Tibial nerve (tissue), 4 donors: ENCODE measurements around the gene CCDC9B.

ENCODE experiments used
- CTCF ChIP-seq, 5 experiments: fragments of 200-600 bp in 3 of 5; fragments of 450-650 bp in 2 of 5; sonication (generic) in 3 of 5; IDR thresholded peaks; one replicate each; pipeline ENCODE4 v1.5.1; 2016 to 2019; ENCODE audit warnings: antibody characterized with exemption in 5 of 5, mild to moderate bottlenecking in 3 of 5, moderate library complexity in 2 of 5
- EP300 ChIP-seq, 2 donors: sonication (generic); formaldehyde crosslinking; IDR thresholded peaks; one replicate each; pipeline ENCODE4 v1.6.1; 2017; ENCODE audit warnings: antibody characterized with exemption in 2 of 2, mild to moderate bottlenecking in 1 of 2
- POLR2A ChIP-seq, 2 donors: fragments of 450-650 bp; IDR thresholded peaks; one replicate each; pipeline ENCODE4 v1.6.1; 2017; ENCODE audit warnings: antibody characterized with exemption in 2 of 2, mild to moderate bottlenecking in 2 of 2, moderate library complexity in 2 of 2

- TF ChIP-seq CTCF (IDR thresholded peaks at IDR 0.05), result no peak
- no peak for TF ChIP-seq POLR2A (IDR thresholded peaks at IDR 0.05)
- no peak for TF ChIP-seq EP300 (IDR thresholded peaks at IDR 0.05)
Observed at GRCh38 chr15:40369474-40369869, 28.7 kb upstream of the CCDC9B start.
